ENCODE data around the gene LAMA2. TPM values are rescaled to one million over a fixed set of nuclear protein-coding genes. Genes with fewer than 3 reads are reported as not detected.

LAMA2 gene
- total RNA-seq, 1 donor from 2014 or later, result 1.8 TPM

- Histone ChIP-seq H3K27ac (ENCODE audit: low read depth, low read length) (no peak overlapping the region), H3K9me3 (ENCODE audit: insufficient read depth, low read depth, low read length) (no peaks in the 10 kb centered on the region), H3K36me3 (ENCODE audit: insufficient read depth, low read length) (no peaks in the 10 kb centered on the region), H3K27me3 (ENCODE audit: insufficient read depth, low read length) (no peaks in the 10 kb centered on the region), H3K79me2 (ENCODE audit: insufficient read depth, low read length) (no peaks in the 10 kb centered on the region), H3K4me3 (ENCODE audit: insufficient read depth, low read depth, low read length) (no peak overlapping the region), H4K20me1 (ENCODE audit: insufficient read depth, low read length) (no peaks in the 10 kb centered on the region), H3K4me1 (ENCODE audit: insufficient read depth, low read length) (no peaks in the 10 kb centered on the region), H3K9ac (ENCODE audit: low read length) (no peak overlapping the region), H2AFZ (ENCODE audit: low read depth, low read length) (no peak overlapping the region), H3K4me2 (ENCODE audit: low read length) (no peak overlapping the region)
- Mint-ChIP-seq H3K4me3 (ENCODE audit: unreplicated experiment) (no peak overlapping the region), H3K27me3 (ENCODE audit: low read depth, unreplicated experiment) (no peaks in the 10 kb centered on the region), H3K4me1 (ENCODE audit: low read depth, unreplicated experiment) (no peaks in the 10 kb centered on the region), H3K36me3 (ENCODE audit: low read depth, unreplicated experiment) (no peaks in the 10 kb centered on the region), H3K9me3 (ENCODE audit: unreplicated experiment) (no peaks in the 10 kb centered on the region), H3K27ac (ENCODE audit: unreplicated experiment) (no peak overlapping the region)
- DNase-seq (ENCODE audit: low read depth), result no peak
- TF ChIP-seq EZH2 (IDR thresholded peaks at IDR 0.05; ENCODE audit: insufficient read depth, low read length), result no peak
- no peak for TF ChIP-seq CTCF (IDR thresholded peaks at IDR 0.05; ENCODE audit: insufficient read depth, low read depth, low read length)
- FAIRE-seq, result no peak
Measured at GRCh38 chr6:128979071-128979470, 96.1 kb downstream of the LAMA2 start.

- Mint-ChIP-seq H3K9me3 (ENCODE audit: unreplicated experiment) (no peaks in the 10 kb centered on the region), H3K27me3 (ENCODE audit: low read depth, unreplicated experiment) (no peaks in the 10 kb centered on the region)
- H3K4me1 ChIP-seq (ENCODE audit: insufficient read depth, low read length), result no peaks in the 10 kb centered on the region
Measured at GRCh38 chr6:128981716-128982115, 98.8 kb downstream of the LAMA2 start.

More at GRCh38 chr6:128981716-128982115, 98.8 kb downstream of the LAMA2 start:
- Mint-ChIP-seq H3K27ac (ENCODE audit: unreplicated experiment) (no peak overlapping the region), H3K36me3 (ENCODE audit: low read depth, unreplicated experiment) (no peaks in the 10 kb centered on the region), H3K4me1 (ENCODE audit: low read depth, unreplicated experiment) (no peaks in the 10 kb centered on the region), H3K4me3 (ENCODE audit: unreplicated experiment) (no peak overlapping the region)
- no peak overlapping the region for H3K4me3 ChIP-seq (ENCODE audit: insufficient read depth, low read depth, low read length)
- H4K20me1 ChIP-seq (ENCODE audit: insufficient read depth, low read length), result no peaks in the 10 kb centered on the region
- H3K27me3 ChIP-seq (ENCODE audit: insufficient read depth, low read length), result no peaks in the 10 kb centered on the region
- H2AFZ ChIP-seq (ENCODE audit: low read depth, low read length), result no peak overlapping the region
- DNase-seq (ENCODE audit: low read depth) (no peak), FAIRE-seq (no peak)
- H3K36me3 ChIP-seq (ENCODE audit: insufficient read depth, low read length), result no peaks in the 10 kb centered on the region
- H3K27ac ChIP-seq (ENCODE audit: low read depth, low read length), result no peak overlapping the region
- no peaks in the 10 kb centered on the region for H3K9me3 ChIP-seq (ENCODE audit: insufficient read depth, low read depth, low read length)
- H3K4me2 ChIP-seq (ENCODE audit: low read length), result no peak overlapping the region
- no peak for TF ChIP-seq CTCF (IDR thresholded peaks at IDR 0.05; ENCODE audit: insufficient read depth, low read depth, low read length)
- TF ChIP-seq EZH2 (IDR thresholded peaks at IDR 0.05; ENCODE audit: insufficient read depth, low read length), result no peak
- H3K9ac ChIP-seq (ENCODE audit: low read length), result no peak overlapping the region
- no peaks in the 10 kb centered on the region for H3K79me2 ChIP-seq (ENCODE audit: insufficient read depth, low read length)
